Endothelial cell of umbilical vein (primary cell): Measurements from ENCODE around the gene RND3. TPM values are rescaled to one million over a fixed set of nuclear protein-coding genes. Genes with fewer than 3 reads are reported as not detected.

Source experiments
- BruUV-seq: library from RNA; stranded (reverse); fragments of 400-500 nt; replicated peaks from 2 replicates; lab custom pipeline; 2021; lab: Mats Ljungman, UMichigan
- CTCF ChIA-PET: fragments of 300-600, 350-600 bp; sonication (Branson Sonifier 250); formaldehyde crosslinking; loops from one replicate; lab custom pipeline; 2021; ENCODE audit warnings: antibody characterized with exemption, inconsistent platforms; lab: Charles Lee
- POLR2A ChIA-PET: fragments of 300-600, 350-600 bp; sonication (Branson Sonifier 250); formaldehyde crosslinking; loops from one replicate; lab custom pipeline; 2021; ENCODE audit warnings: antibody characterized with exemption, inconsistent platforms; lab: Charles Lee
- DNase-seq: peaks from one replicate; pipeline ENCODE4 v3.0.0-alpha.2; 2011; ENCODE audit warnings: low read depth, low spot score
- FAIRE-seq: peaks from 2 replicates; lab custom pipeline; 2011; peaks lifted over from hg19 to GRCh38; lab: Jason Lieb, UNC
- H2AFZ ChIP-seq: 2 replicates; pipeline ENCODE4 v1.6.0; 2012; ENCODE audit warnings: low read depth, low read length, control low read depth, inconsistent platforms
- H3K27ac ChIP-seq: 2 replicates; pipeline ENCODE4 v1.5.1; 2011; ENCODE audit warnings: low read depth, mild to moderate bottlenecking, control low read depth, low read length, moderate library complexity; ENCODE audit not compliant: insufficient read depth
- H3K27me3 ChIP-seq, 2 experiments: 2 replicates each; pipeline versions ENCODE4 v1.6.0 to v1.6.1; 2011; ENCODE audit warnings: low read length in 2 of 2, mixed read lengths in 1 of 2; ENCODE audit not compliant: control insufficient read depth in 2 of 2, insufficient read depth in 2 of 2
- H3K36me3 ChIP-seq, 2 experiments: 2 replicates in 1 of 2; 3 replicates in 1 of 2; pipeline ENCODE4 v1.5.1; 2011; ENCODE audit warnings: low read length in 2 of 2, mild to moderate bottlenecking in 1 of 2, moderate library complexity in 1 of 2; ENCODE audit not compliant: control insufficient read depth in 2 of 2, insufficient read depth in 2 of 2; ENCODE audit errors: extremely low read depth in 1 of 2
- H3K4me1 ChIP-seq: 3 replicates; pipeline ENCODE4 v1.5.1; 2011; ENCODE audit warnings: mild to moderate bottlenecking, low read length; ENCODE audit not compliant: control insufficient read depth, insufficient read depth; ENCODE audit errors: extremely low read depth
- H3K4me2 ChIP-seq: 2 replicates; pipeline ENCODE4 v1.6.1; 2011; ENCODE audit warnings: low read length, control low read depth, mixed read lengths; ENCODE audit not compliant: insufficient read depth
- H3K4me3 ChIP-seq, 3 experiments: fragments of 200-600 bp in 1 of 3; sonication (generic), shearing (Covaris generic) in 1 of 3; replicated peaks in 1 of 3; 2 replicates each; pipeline ENCODE4 v1.5.1; 2011 to 2016; ENCODE audit warnings: control low read depth in 3 of 3, low read length in 3 of 3, mild to moderate bottlenecking in 2 of 3, inconsistent platforms in 1 of 3, low read depth in 1 of 3, moderate library complexity in 1 of 3; ENCODE audit not compliant: insufficient read depth in 1 of 3
- H3K79me2 ChIP-seq: 2 replicates; pipeline ENCODE4 v1.6.0; 2012; ENCODE audit warnings: low read length, inconsistent platforms; ENCODE audit not compliant: control insufficient read depth, insufficient read depth
- H3K9ac ChIP-seq: replicated peaks from 2 replicates; pipeline ENCODE3; 2011; ENCODE audit warnings: low read length, control low read depth; ENCODE audit not compliant: insufficient read depth; ENCODE audit errors: extremely low read depth
- H3K9me1 ChIP-seq: replicated peaks from 3 replicates; pipeline ENCODE4 v1.6.0; 2011; ENCODE audit warnings: mild to moderate bottlenecking, low read length; ENCODE audit not compliant: control insufficient read depth, insufficient read depth; ENCODE audit errors: extremely low read depth
- H3K9me3 ChIP-seq: replicated peaks from 2 replicates; pipeline ENCODE4 v1.5.1; 2012; ENCODE audit warnings: low read length, inconsistent platforms; ENCODE audit not compliant: control insufficient read depth, insufficient read depth
- H4K20me1 ChIP-seq: replicated peaks from 2 replicates; pipeline ENCODE3; 2011; ENCODE audit warnings: mild to moderate bottlenecking, low read length; ENCODE audit not compliant: control insufficient read depth, insufficient read depth; ENCODE audit errors: extremely low read depth
- FOS ChIP-seq: IDR thresholded peaks from 2 replicates; pipeline ENCODE4 v1.6.1; 2011; ENCODE audit warnings: mild to moderate bottlenecking, low read length, moderate library complexity, borderline replicate concordance; ENCODE audit not compliant: insufficient read depth
- POLR2A ChIP-seq: IDR thresholded peaks from 2 replicates; pipeline ENCODE4 v1.6.1; 2012; ENCODE audit warnings: low read depth, mild to moderate bottlenecking, control low read depth, low read length
- POLR2AphosphoS5 ChIP-seq: IDR thresholded peaks from 2 replicates; pipeline ENCODE4 v1.6.1; 2012; ENCODE audit warnings: low read depth, mild to moderate bottlenecking, control low read depth, low read length, moderate library complexity; ENCODE audit not compliant: insufficient read depth
- dilution Hi-C: fragments of 300-500 bp; cut with MboI; formaldehyde crosslinking; loops from one replicate; pipeline ENCODE4 v1.15.0; 2019; ENCODE audit warnings: low sequenced_read_pairs; ENCODE audit not compliant: extremely low pct_ligation_motif_present
- intact Hi-C: fragments of 100-400 bp; cut with micrococcal nuclease; formaldehyde crosslinking; loops from one replicate; pipeline ENCODE4 v1.10.0; 2022
- polyA plus RNA-seq, 4 experiments: library from polyadenylated mRNA; depleted of rRNA in 3 of 4; stranded (reverse) in 3 of 4; unstranded in 1 of 4; fragments of >200 nt; gene quantifications; 2 replicates each; pipeline versions ENCODE4 v1.2.1 to v1.2.3, GENCODE V29; 2011 to 2012; ENCODE audit warnings: missing spikeins in 1 of 4
- total RNA-seq: library from RNA; stranded (reverse); gene quantifications from 2 replicates; pipeline ENCODE4 v1.2.3, GENCODE V29; 2021

The RND3 gene
- total and polyA plus RNA-seq, 2 donors (not counting 3 experiments of a cell fraction or from before 2014, with no cell fraction given): 53.3 to 158 TPM

GRCh38 chr2:150484461-150485021, 2.9 kb downstream of the RND3 start:
- H2AFZ ChIP-seq: no peak overlapping the region
- H3K27me3 ChIP-seq: no peaks in the 10 kb centered on the region
- H3K9ac ChIP-seq: peak overlapping the region; percentile 99
- POLR2A ChIA-PET: interaction anchor here (1.4 to 2.4 kb wide), 3 partner anchors 9 to 343 kb away, joined by 3 to 15 read pairs (median 6); no protein-coding TSS in a partner anchor
- FAIRE-seq (no peak), DNase-seq (peak; percentile 37)
- peak overlapping the region; percentile 100 for H3K4me2 ChIP-seq
- CTCF ChIA-PET: interaction anchor here (0.8 to 3.3 kb wide), 10 partner anchors 8 to 889 kb away, joined by 3 to 21 read pairs (median 6); no protein-coding TSS in a partner anchor
- H3K4me1 ChIP-seq: peaks cover 49% of the 10 kb centered on the region
- dilution Hi-C loops (loop anchor here (25.0 kb wide), 1 partner anchor 347 kb away; no protein-coding TSS in a partner anchor), intact Hi-C loops (loop anchor here (1.0 to 10.0 kb wide), 6 partner anchors 7 to 627 kb away; no protein-coding TSS in a partner anchor)
- H3K9me3 ChIP-seq: no peaks in the 10 kb centered on the region
- H3K9me1 ChIP-seq: no peaks in the 10 kb centered on the region
- peaks cover 77% of the 10 kb centered on the region for H3K79me2 ChIP-seq
- peaks cover 0 to 19% of the 10 kb centered on the region in 2 experiments for H3K36me3 ChIP-seq
- TF ChIP-seq POLR2A: no peak
- TF ChIP-seq POLR2AphosphoS5: no peak
- TF ChIP-seq FOS: no peak
- peak overlapping the region; percentile 85 for H3K27ac ChIP-seq
- peaks cover 9% of the 10 kb centered on the region for H4K20me1 ChIP-seq
- H3K4me3 ChIP-seq: peak overlapping the region; percentile 87 to 97 (median 95)
- TSS peak; percentile 3 for BruUV-seq

- no peak for FAIRE-seq
- H3K79me2 ChIP-seq: peaks cover 83% of the 10 kb centered on the region
- POLR2A ChIA-PET: interaction anchor here (1.4 to 2.4 kb wide), 3 partner anchors 9 to 343 kb away, joined by 3 to 15 read pairs (median 6); no protein-coding TSS in a partner anchor
- intact Hi-C loops (loop anchor here (10.0 kb wide), 1 partner anchor 499 kb away; no protein-coding TSS in a partner anchor), dilution Hi-C loops (loop anchor here (25.0 kb wide), 1 partner anchor 347 kb away; no protein-coding TSS in a partner anchor)
- TF ChIP-seq POLR2A (peak; percentile 6), POLR2AphosphoS5 (no peak)
- peaks cover 0 to 23% of the 10 kb centered on the region in 2 experiments for H3K36me3 ChIP-seq
- H2AFZ ChIP-seq: no peak overlapping the region
- H3K4me3 ChIP-seq: peak overlapping the region; percentile 87 to 97 (median 95)
- no peaks in the 10 kb centered on the region for H3K9me1 ChIP-seq
- peak overlapping the region; percentile 85 for H3K27ac ChIP-seq
- no peaks in the 10 kb centered on the region for H3K9me3 ChIP-seq
- BruUV-seq: no TSS peak
- DNase-seq: peak; percentile 48
- H3K9ac ChIP-seq: peak overlapping the region; percentile 99
- no peaks in the 10 kb centered on the region for H3K27me3 ChIP-seq
- H4K20me1 ChIP-seq: peaks cover 14% of the 10 kb centered on the region
- peaks cover 54% of the 10 kb centered on the region for H3K4me1 ChIP-seq
- peak overlapping the region; percentile 100 for H3K4me2 ChIP-seq
- CTCF ChIA-PET: interaction anchor here (0.8 to 3.3 kb wide), 10 partner anchors 8 to 888 kb away, joined by 3 to 21 read pairs (median 6); no protein-coding TSS in a partner anchor
Observed at GRCh38 chr2:150484006-150484405, 3.5 kb downstream of the RND3 start.
